ENCODE measurements around the gene MYOZ2.

DNA sequence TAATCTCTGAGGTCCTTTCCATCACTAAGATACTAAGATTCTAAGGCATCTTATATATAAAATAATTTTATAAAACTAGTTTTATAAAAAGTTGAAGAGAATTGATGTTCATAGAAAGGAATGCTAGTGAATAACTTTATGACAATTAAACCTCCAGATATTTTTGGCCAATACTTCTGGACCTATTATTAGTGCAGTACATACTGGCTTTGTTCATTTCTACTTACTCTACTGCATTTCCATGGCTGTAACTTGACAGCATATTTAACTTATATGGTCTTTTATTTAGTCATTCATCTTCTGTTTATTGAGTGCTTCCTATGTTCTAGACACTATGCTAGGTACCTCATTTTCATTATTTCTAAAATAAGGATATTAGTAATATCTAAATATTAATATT lies 70.1 kb downstream of the MYOZ2 start:
- TF ChIP-seq, protein P1, sequence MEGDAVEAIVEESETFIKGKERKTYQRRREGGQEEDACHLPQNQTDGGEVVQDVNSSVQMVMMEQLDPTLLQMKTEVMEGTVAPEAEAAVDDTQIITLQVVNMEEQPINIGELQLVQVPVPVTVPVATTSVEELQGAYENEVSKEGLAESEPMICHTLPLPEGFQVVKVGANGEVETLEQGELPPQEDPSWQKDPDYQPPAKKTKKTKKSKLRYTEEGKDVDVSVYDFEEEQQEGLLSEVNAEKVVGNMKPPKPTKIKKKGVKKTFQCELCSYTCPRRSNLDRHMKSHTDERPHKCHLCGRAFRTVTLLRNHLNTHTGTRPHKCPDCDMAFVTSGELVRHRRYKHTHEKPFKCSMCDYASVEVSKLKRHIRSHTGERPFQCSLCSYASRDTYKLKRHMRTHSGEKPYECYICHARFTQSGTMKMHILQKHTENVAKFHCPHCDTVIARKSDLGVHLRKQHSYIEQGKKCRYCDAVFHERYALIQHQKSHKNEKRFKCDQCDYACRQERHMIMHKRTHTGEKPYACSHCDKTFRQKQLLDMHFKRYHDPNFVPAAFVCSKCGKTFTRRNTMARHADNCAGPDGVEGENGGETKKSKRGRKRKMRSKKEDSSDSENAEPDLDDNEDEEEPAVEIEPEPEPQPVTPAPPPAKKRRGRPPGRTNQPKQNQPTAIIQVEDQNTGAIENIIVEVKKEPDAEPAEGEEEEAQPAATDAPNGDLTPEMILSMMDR (IDR thresholded peaks at IDR 0.05; ENCODE audit: borderline replicate concordance, extremely low read depth, low read length, poor library complexity, severe bottlenecking): no peak
- TF ChIP-seq EZH2 (IDR thresholded peaks at IDR 0.05; ENCODE audit: borderline replicate concordance, low read depth, low read length, severe bottlenecking): no peak

Data from DND-41 (cell line).